Endothelial cell of umbilical vein (primary cell): ENCODE data around the gene FAM83D. TPM values are rescaled to one million over a fixed set of nuclear protein-coding genes. Genes with fewer than 3 reads are reported as not detected.
A peak's percentile ranks its signal among the peaks of the same experiment; 100 is the strongest.

Experiments
- BruUV-seq: library from RNA; stranded (reverse); fragments of 400-500 nt; replicated peaks from 2 replicates; lab custom pipeline; 2021; lab: Mats Ljungman, UMichigan
- CTCF ChIA-PET: fragments of 300-600, 350-600 bp; sonication (Branson Sonifier 250); formaldehyde crosslinking; loops from one replicate; lab custom pipeline; 2021; ENCODE audit warnings: antibody characterized with exemption, inconsistent platforms; lab: Charles Lee
- POLR2A ChIA-PET: fragments of 300-600, 350-600 bp; sonication (Branson Sonifier 250); formaldehyde crosslinking; loops from one replicate; lab custom pipeline; 2021; ENCODE audit warnings: antibody characterized with exemption, inconsistent platforms; lab: Charles Lee
- DNase-seq: peaks from one replicate; pipeline ENCODE4 v3.0.0-alpha.2; 2011; ENCODE audit warnings: low read depth, low spot score
- FAIRE-seq: peaks from 2 replicates; lab custom pipeline; 2011; peaks lifted over from hg19 to GRCh38; lab: Jason Lieb, UNC
- H2AFZ ChIP-seq: 2 replicates; pipeline ENCODE4 v1.6.0; 2012; ENCODE audit warnings: low read depth, low read length, control low read depth, inconsistent platforms
- H3K27ac ChIP-seq: 2 replicates; pipeline ENCODE4 v1.5.1; 2011; ENCODE audit warnings: low read depth, mild to moderate bottlenecking, control low read depth, low read length, moderate library complexity; ENCODE audit not compliant: insufficient read depth
- H3K27me3 ChIP-seq, 2 experiments: 2 replicates each; pipeline versions ENCODE4 v1.6.0 to v1.6.1; 2011; ENCODE audit warnings: low read length in 2 of 2, mixed read lengths in 1 of 2; ENCODE audit not compliant: control insufficient read depth in 2 of 2, insufficient read depth in 2 of 2
- H3K36me3 ChIP-seq, 2 experiments: 2 replicates in 1 of 2; 3 replicates in 1 of 2; pipeline ENCODE4 v1.5.1; 2011; ENCODE audit warnings: low read length in 2 of 2, mild to moderate bottlenecking in 1 of 2, moderate library complexity in 1 of 2; ENCODE audit not compliant: control insufficient read depth in 2 of 2, insufficient read depth in 2 of 2; ENCODE audit errors: extremely low read depth in 1 of 2
- H3K4me1 ChIP-seq: 3 replicates; pipeline ENCODE4 v1.5.1; 2011; ENCODE audit warnings: mild to moderate bottlenecking, low read length; ENCODE audit not compliant: control insufficient read depth, insufficient read depth; ENCODE audit errors: extremely low read depth
- H3K4me2 ChIP-seq: 2 replicates; pipeline ENCODE4 v1.6.1; 2011; ENCODE audit warnings: low read length, control low read depth, mixed read lengths; ENCODE audit not compliant: insufficient read depth
- H3K4me3 ChIP-seq, 3 experiments: fragments of 200-600 bp in 1 of 3; sonication (generic), shearing (Covaris generic) in 1 of 3; replicated peaks in 1 of 3; 2 replicates each; pipeline ENCODE4 v1.5.1; 2011 to 2016; ENCODE audit warnings: control low read depth in 3 of 3, low read length in 3 of 3, mild to moderate bottlenecking in 2 of 3, inconsistent platforms in 1 of 3, low read depth in 1 of 3, moderate library complexity in 1 of 3; ENCODE audit not compliant: insufficient read depth in 1 of 3
- H3K79me2 ChIP-seq: 2 replicates; pipeline ENCODE4 v1.6.0; 2012; ENCODE audit warnings: low read length, inconsistent platforms; ENCODE audit not compliant: control insufficient read depth, insufficient read depth
- H3K9ac ChIP-seq: replicated peaks from 2 replicates; pipeline ENCODE3; 2011; ENCODE audit warnings: low read length, control low read depth; ENCODE audit not compliant: insufficient read depth; ENCODE audit errors: extremely low read depth
- H3K9me1 ChIP-seq: replicated peaks from 3 replicates; pipeline ENCODE4 v1.6.0; 2011; ENCODE audit warnings: mild to moderate bottlenecking, low read length; ENCODE audit not compliant: control insufficient read depth, insufficient read depth; ENCODE audit errors: extremely low read depth
- H3K9me3 ChIP-seq: replicated peaks from 2 replicates; pipeline ENCODE4 v1.5.1; 2012; ENCODE audit warnings: low read length, inconsistent platforms; ENCODE audit not compliant: control insufficient read depth, insufficient read depth
- H4K20me1 ChIP-seq: replicated peaks from 2 replicates; pipeline ENCODE3; 2011; ENCODE audit warnings: mild to moderate bottlenecking, low read length; ENCODE audit not compliant: control insufficient read depth, insufficient read depth; ENCODE audit errors: extremely low read depth
- EZH2 ChIP-seq: IDR thresholded peaks from 2 replicates; pipeline ENCODE4 v1.6.1; 2012; ENCODE audit warnings: borderline replicate concordance, low read depth, mild to moderate bottlenecking, moderate library complexity, low read length, inconsistent platforms; ENCODE audit not compliant: severe bottlenecking
- FOS ChIP-seq: IDR thresholded peaks from 2 replicates; pipeline ENCODE4 v1.6.1; 2011; ENCODE audit warnings: mild to moderate bottlenecking, low read length, moderate library complexity, borderline replicate concordance; ENCODE audit not compliant: insufficient read depth
- GATA2 ChIP-seq: IDR thresholded peaks from 2 replicates; pipeline ENCODE4 v1.7.0; 2011; ENCODE audit warnings: low read depth, mild to moderate bottlenecking, moderate library complexity, mixed read lengths, low read length; ENCODE audit not compliant: insufficient read length, insufficient read depth
- JUN ChIP-seq: IDR thresholded peaks from 2 replicates; pipeline ENCODE4 v1.6.1; 2011; ENCODE audit warnings: borderline replicate concordance, low read depth; ENCODE audit not compliant: insufficient read length, insufficient read depth
- MYC ChIP-seq: IDR thresholded peaks from one replicate; pipeline ENCODE4 v1.6.1; 2011; ENCODE audit warnings: mild to moderate bottlenecking, low read depth, low read length
- POLR2A ChIP-seq: IDR thresholded peaks from 2 replicates; pipeline ENCODE4 v1.6.1; 2012; ENCODE audit warnings: low read depth, mild to moderate bottlenecking, control low read depth, low read length
- POLR2AphosphoS5 ChIP-seq: IDR thresholded peaks from 2 replicates; pipeline ENCODE4 v1.6.1; 2012; ENCODE audit warnings: low read depth, mild to moderate bottlenecking, control low read depth, low read length, moderate library complexity; ENCODE audit not compliant: insufficient read depth
- dilution Hi-C: fragments of 300-500 bp; cut with MboI; formaldehyde crosslinking; loops from one replicate; pipeline ENCODE4 v1.15.0; 2019; ENCODE audit warnings: low sequenced_read_pairs; ENCODE audit not compliant: extremely low pct_ligation_motif_present
- intact Hi-C: fragments of 100-400 bp; cut with micrococcal nuclease; formaldehyde crosslinking; loops from one replicate; pipeline ENCODE4 v1.10.0; 2022
- polyA plus RNA-seq, 4 experiments: library from polyadenylated mRNA; depleted of rRNA in 3 of 4; stranded (reverse) in 3 of 4; unstranded in 1 of 4; fragments of >200 nt; gene quantifications; 2 replicates each; pipeline versions ENCODE4 v1.2.1 to v1.2.3, GENCODE V29; 2011 to 2012; ENCODE audit warnings: missing spikeins in 1 of 4
- total RNA-seq: library from RNA; stranded (reverse); gene quantifications from 2 replicates; pipeline ENCODE4 v1.2.3, GENCODE V29; 2021
- TF ChIP-seq, protein P1 (sequence below): IDR thresholded peaks from 2 replicates; pipeline ENCODE4 v1.6.1; 2011; ENCODE audit not compliant: insufficient read depth, insufficient read length
- TF ChIP-seq, protein P2 (sequence below), 2 donors: IDR thresholded peaks; 1 replicate in 1 of 2; 2 replicates in 1 of 2; pipeline ENCODE4 v1.5.1; 2011; ENCODE audit warnings: low read length in 2 of 2, mild to moderate bottlenecking in 2 of 2, moderate library complexity in 2 of 2, control low read depth in 1 of 2, inconsistent platforms in 1 of 2, low read depth in 1 of 2; ENCODE audit not compliant: insufficient read depth in 1 of 2; ENCODE audit errors: extremely low read depth in 1 of 2

Gene FAM83D
- total and polyA plus RNA-seq, 2 donors (not counting 3 experiments of a cell fraction or from before 2014, with no cell fraction given) = 41.0 to 46.0 TPM

- intact Hi-C loops (no loop called here), dilution Hi-C loops (no loop called here)
- FAIRE-seq (peak; percentile 83), DNase-seq (peak; percentile 48)
- no peak overlapping the region for H2AFZ ChIP-seq
- H3K4me2 ChIP-seq = no peak overlapping the region
- no peaks in the 10 kb centered on the region for H3K9me1 ChIP-seq
- no peak overlapping the region for H3K4me3 ChIP-seq
- H3K36me3 ChIP-seq = peaks cover 0 to 20% of the 10 kb centered on the region in 2 experiments
- TF ChIP-seq MYC (no peak), JUN (peak; percentile 56), POLR2A (no peak), FOS (peak; percentile 46)
- TF ChIP-seq, protein P1, sequence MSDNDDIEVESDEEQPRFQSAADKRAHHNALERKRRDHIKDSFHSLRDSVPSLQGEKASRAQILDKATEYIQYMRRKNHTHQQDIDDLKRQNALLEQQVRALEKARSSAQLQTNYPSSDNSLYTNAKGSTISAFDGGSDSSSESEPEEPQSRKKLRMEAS = no peak
- H3K9me3 ChIP-seq = no peaks in the 10 kb centered on the region
- CTCF ChIA-PET = no interaction called here
- H3K79me2 ChIP-seq = no peaks in the 10 kb centered on the region
- H3K9ac ChIP-seq = no peak overlapping the region
- H3K27ac ChIP-seq = no peak overlapping the region
- BruUV-seq = no TSS peak
- no peaks in the 10 kb centered on the region for H3K27me3 ChIP-seq
- peaks cover 2% of the 10 kb centered on the region for H4K20me1 ChIP-seq
- H3K4me1 ChIP-seq = peaks cover 5% of the 10 kb centered on the region
- POLR2A ChIA-PET = no interaction called here
These were observed 28.9 kb upstream of the FAM83D start for GRCh38 chr20:38897267-38897666.

DNA sequence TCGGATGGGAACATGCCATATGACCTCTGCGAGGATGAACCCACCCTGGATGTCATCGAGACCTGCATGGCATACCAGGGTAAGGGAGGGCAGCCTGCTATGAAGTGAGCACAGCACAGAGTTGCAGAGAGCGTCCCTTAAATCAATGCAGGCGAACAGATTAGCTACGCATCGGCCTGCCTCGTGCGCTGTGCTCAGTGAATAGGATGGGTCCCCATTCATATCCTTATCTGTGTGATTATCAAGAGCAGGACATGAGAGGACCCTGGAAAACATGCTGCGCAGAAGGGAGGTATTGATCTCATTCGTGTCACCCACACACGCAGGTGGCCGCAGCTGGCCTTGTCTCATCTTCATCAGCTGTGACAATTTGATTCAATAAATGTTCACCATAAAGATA, 25.6 kb upstream of the FAM83D start:
- Histone ChIP-seq H3K4me1 (peaks cover 5% of the 10 kb centered on the region), H3K4me3 (no peak overlapping the region), H3K27me3 (no peaks in the 10 kb centered on the region), H3K36me3 (peaks cover 2 to 43% of the 10 kb centered on the region in 2 experiments), H4K20me1 (peaks cover 2% of the 10 kb centered on the region), H3K27ac (no peak overlapping the region), H3K4me2 (no peak overlapping the region), H2AFZ (no peak overlapping the region), H3K9me1 (no peaks in the 10 kb centered on the region), H3K79me2 (no peaks in the 10 kb centered on the region), H3K9ac (no peak overlapping the region), H3K9me3 (no peaks in the 10 kb centered on the region)
- no peak for TF ChIP-seq MYC
- TF ChIP-seq, protein P1 = no peak
- TF ChIP-seq POLR2AphosphoS5 = no peak
- TF ChIP-seq GATA2 = no peak
- no peak for TF ChIP-seq EZH2
- no peak for TF ChIP-seq POLR2A
- no peak for TF ChIP-seq FOS
- TF ChIP-seq, protein P2, sequence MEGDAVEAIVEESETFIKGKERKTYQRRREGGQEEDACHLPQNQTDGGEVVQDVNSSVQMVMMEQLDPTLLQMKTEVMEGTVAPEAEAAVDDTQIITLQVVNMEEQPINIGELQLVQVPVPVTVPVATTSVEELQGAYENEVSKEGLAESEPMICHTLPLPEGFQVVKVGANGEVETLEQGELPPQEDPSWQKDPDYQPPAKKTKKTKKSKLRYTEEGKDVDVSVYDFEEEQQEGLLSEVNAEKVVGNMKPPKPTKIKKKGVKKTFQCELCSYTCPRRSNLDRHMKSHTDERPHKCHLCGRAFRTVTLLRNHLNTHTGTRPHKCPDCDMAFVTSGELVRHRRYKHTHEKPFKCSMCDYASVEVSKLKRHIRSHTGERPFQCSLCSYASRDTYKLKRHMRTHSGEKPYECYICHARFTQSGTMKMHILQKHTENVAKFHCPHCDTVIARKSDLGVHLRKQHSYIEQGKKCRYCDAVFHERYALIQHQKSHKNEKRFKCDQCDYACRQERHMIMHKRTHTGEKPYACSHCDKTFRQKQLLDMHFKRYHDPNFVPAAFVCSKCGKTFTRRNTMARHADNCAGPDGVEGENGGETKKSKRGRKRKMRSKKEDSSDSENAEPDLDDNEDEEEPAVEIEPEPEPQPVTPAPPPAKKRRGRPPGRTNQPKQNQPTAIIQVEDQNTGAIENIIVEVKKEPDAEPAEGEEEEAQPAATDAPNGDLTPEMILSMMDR (IDR thresholded peaks at IDR 0.05; ENCODE audit: extremely low read depth in 1 of 2, insufficient read depth in 1 of 2, low read depth in 1 of 2, low read length in 2 of 2) = no peak
- TF ChIP-seq JUN = no peak
- BruUV-seq = no TSS peak
- intact Hi-C loops = no loop called here
- DNase-seq (no peak), FAIRE-seq (no peak)
- ChIA-PET POLR2A (no interaction called here), CTCF (no interaction called here)
- dilution Hi-C loops = no loop called here
